HG03354 (cell line): Measurements from ENCODE around the gene PLA2G7.
"Not testable (repeated sequence)": the region's sequence is repeated elsewhere in the genome, so short reads cannot be mapped to it uniquely, and the experiment has no call there.

Source experiments
- ATAC-seq: cut with Tn5 transposase; IDR thresholded peaks from one replicate; pipeline ENCODE4 v1.9.1; 2021; ENCODE audit warnings: mild to moderate bottlenecking; ENCODE audit not compliant: unreplicated experiment, poor library complexity, severe bottlenecking

PLA2G7 gene

DNA sequence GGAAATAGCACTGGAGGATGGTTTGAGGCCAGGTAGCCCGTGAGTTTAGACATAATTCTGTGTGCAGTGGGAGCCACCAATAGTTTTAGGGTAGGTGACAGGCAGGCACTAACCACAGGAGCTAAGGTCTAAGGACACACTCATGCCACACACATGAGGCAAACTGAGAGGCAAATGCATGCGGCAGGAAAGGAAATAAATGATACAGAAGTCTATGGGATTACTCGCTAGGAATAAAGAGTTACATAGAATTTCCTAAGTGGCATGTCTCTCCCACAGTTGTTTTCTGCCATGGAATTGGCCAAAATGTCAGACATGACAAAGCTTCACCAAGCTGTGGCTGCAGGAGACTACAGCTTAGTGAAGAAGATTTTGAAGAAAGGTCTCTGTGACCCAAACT is 16.5 kb upstream of the PLA2G7 start:
- ATAC-seq, result no peak

DNA sequence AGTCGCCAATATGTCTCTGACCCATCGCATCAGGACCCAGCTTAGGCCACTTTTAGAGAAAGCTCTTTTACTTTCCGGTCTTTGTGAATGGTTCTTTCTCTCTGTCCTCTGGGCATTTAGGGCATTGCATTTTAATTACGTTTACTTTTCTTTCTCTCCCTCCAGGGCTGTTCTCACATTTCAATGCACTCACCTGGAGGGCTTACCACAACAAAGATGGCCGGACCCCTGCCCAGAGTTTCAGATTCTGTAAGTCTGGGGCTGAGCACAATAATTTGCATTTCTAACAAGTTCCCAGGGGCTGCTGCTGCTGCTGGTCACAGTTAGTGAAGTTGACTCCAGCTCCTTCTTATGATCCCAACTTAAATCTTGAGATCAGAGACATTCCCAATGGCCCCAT is 14.6 kb upstream of the PLA2G7 start:
- no peak for ATAC-seq

DNA sequence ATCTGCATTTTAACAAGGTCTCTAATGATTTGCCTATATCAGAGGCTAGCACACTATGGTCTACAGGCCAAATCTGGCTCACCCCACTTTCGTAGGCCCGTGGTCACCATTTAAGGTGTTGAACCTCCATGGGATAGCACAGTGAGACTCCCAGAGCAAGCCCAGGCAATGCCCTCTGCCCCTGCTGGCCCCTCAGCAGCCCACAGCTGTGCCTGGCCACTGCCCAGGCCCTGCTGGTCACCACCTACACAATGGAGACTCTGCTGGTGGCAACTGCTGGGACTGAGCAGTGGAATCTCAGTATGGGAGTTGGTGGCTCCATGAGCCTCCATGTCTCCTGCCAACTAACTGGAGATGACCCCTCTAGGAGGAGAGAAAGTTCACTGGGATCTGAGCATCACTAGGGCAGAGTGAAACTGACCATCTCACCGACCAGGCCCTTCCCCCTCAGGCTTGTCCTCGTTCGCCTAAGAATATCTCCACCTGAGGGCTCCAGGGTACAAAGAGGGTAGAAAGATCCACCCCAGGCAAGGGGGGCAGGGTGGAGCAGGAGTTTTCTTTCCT is 13.8 kb upstream of the PLA2G7 start:
- no peak for ATAC-seq

DNA sequence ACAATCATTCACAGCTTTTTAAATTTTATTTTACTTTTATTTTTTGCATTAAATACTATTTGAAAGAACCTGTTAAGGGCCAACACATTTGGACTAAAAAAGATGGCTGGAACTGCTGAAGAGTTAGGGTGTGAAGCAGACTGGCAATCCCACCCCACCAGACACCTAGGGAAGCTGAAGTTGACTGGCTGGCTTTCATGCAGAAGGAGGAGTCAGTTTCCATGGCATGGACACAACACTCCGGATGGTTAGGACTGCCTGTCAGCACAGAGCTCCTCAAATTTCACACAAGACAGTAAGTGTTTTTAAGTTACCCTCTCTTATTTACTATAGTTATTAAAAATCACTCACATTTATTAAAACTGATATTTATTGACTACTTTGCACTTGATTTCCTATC is 11.5 kb upstream of the PLA2G7 start, which contains the start of gene ANKRD66:
ANKRD66 (plus strand) TSS at position 238 of the 400 bp plus-strand sequence. CDS start 5,016 bp downstream, outside the sequence.
- no peak for ATAC-seq

DNA sequence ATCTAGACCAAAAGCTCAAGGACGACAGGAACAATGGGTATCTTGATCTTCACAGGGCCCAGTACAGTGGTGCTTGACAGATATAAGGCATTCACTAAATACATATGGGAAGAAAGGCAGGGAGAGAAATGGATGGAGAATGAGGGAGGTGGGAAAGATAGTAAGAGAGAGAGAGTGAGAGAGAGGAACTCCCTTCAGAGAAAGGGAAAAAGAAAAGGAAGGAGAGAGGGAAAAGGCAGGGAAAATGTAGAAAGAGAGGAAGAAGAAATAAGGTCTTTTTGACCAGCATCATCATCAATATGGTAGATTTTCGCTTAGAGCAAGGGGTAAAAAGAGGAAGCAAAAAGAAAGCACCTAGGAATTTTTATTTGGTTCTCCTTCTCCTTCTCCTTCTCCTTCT is 10.8 kb upstream of the PLA2G7 start:
- no peak for ATAC-seq

DNA sequence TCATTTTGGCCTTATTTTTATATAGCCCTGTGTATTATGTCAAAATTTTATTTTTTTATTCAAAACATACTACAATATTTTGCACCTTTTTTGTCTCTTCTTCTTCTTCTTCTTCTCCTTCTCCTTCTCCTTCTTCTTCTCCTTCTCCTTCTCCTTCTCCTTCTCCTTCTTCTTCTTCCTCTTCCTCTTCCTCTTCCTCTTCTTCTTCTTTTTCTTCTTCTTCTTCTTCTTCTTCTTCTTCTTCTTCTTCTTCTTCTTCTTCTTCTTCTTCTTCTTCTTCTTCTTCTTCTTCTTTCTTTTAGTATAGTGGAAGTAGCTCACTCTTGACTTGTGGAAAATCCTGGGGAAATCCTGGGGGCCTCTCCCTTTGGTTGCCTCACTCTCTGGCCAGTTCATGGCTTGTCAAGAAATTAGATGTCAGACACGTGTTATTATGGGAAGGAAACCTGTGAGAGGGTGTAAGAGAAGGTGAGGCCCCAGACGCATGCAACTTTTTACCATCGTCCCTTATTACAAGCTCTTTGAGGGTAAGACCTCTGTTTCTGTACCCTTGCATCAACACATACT is 9.1 kb upstream of the PLA2G7 start:
- ATAC-seq, result not testable (repeated sequence)

DNA sequence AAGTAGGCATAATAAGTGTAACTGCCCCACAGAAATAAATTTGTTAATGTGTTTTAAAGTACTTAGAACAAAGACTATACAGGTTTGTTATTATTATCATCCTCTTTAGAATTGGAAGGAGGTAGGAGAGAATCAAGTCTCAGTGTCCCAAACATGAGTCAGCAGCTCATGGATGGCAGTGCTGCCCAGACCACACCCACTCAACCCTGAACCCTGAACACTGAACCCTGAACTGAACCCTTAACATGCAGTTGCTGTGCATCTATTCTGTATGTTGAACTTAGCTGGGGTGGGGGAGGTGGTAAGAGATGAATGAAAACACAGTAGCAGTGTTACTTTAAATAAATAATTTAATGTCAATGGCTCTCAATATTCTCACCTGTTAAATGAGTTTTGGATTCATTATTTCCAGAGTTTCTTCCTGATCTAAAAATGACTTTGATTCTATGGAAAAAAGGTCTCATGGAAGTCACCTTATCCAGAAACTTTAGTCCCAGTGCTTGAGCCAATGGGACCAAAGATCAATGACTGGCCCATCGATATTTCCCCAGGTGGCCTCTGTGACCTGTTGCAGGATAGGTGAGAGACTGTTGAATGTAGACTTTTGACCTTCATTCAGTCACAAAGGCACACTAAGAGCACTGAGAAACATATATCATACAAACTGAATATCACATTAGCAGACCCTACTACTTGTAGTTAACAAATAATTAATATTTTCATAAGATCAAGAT is 8.4 kb upstream of the PLA2G7 start:
- no peak for ATAC-seq

DNA sequence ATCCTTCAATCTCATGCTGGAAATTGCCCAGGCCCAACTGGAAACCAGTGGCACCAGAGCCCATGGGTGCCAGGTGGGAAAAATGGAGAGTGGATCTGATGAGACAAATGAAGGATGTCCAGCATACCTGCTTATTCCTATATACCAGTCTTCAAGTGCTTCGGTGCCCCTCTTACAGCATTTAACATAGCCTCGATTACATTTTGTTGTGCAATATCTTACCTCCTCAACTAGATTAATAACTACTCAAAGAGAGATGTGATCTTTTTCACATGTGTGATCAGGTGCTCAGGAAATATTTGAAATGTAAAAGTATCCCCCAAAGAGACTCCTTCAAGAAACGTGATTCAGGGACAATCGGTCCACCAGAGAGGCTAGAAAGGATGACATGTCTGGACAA is 6.7 kb upstream of the PLA2G7 start:
- no peak for ATAC-seq

DNA sequence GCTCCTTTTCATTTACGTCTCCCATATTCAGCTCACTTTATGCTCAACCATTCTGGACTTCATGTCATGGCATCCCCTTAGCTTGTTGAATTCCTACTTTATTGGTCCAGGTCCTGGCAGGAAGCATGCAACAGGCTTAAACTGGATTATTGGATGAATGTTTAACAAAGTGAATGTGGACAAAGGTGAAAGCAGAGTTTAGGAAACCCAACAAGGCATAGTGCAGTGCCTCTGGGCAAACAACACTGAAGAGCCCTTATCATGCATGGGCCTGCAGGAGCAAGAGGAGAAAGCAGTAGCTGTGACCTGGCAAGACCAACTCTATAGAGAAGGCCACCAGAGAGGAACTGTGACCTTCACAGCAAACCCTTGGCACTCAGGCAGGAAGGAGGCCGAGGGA is 6.3 kb upstream of the PLA2G7 start:
- ATAC-seq, result no peak

DNA sequence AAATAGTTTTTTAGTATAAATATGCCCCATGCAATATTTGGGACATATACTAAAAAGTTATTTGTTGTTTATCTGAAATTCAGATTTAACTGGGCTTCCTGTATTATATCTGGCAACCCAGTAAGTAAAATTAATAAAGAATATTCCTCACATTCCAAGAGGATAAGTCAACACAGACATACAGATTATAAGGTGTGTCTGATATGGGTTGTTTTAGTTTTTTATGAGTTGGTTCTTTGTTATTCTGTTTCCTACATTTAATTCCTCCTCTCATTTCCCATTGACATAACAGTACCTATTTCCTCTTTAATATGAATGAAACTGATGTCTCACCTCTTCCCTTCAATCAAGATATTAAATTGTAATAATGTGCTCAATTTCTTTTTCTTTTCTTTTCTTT is 1.7 kb upstream of the PLA2G7 start:
- no peak for ATAC-seq

DNA sequence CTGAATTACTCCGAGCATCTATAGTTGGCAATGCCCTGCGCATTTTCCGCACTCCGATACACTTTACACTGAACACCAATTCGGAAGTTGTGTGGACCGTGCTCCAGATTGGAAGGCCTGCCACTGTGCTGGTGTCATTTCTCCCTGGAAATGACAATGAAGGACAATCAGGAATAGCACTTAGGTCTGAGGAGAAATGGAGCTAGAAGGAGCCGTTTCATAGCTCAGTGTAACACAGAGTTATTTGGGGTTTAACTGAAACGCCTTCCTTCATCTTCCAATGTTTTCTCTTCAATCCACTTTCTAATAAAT is 501 bp upstream of the PLA2G7 start:
- ATAC-seq, result no peak

DNA sequence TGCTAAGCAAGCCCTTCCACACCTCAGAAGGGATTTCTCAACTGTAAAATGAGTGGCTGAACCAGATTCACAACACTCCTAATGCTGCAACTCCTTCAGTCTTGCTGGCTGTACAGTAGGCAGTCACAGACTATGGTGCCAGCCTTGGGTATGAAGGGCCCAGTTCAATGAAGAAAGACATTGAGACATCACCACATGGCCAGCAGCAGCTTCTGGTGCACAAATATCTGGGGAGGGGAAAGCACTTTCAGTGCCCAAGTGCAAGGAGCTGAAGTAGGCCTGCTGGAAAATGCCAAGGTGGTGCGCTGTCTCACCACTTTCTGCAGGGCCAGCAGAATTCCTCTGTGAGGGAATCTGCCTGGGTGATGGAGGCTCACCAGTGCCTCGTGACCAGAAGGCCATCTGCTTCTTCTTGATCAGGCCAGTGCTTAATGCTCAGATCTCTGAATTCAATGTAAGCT is 1.8 kb downstream of the PLA2G7 start:
- no peak for ATAC-seq

DNA sequence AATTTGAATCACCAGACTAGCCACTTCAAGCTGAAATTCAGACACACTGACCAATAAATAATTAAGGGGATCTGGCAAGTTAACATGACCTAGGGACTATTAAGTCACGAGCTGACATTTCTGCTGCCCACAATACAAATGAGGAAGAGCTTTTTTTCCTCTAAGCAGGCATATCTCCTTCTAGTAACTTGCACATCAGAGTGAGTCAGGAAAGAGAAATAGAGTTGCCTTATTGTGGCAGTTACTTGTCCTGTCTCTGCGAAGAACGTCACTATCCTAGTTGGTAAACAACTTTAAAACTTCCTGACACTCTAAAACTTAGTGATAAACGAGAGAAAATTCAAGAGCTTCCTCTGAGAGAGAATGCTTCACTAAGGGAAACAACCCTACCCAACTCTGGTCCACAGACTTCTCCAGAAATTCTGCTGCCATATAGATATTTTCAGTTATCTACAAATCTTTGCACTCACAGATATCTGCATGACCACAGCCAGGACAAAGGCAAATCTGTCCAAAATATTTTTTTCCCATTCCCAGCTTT is 4.2 kb downstream of the PLA2G7 start:
- ATAC-seq, result no peak

DNA sequence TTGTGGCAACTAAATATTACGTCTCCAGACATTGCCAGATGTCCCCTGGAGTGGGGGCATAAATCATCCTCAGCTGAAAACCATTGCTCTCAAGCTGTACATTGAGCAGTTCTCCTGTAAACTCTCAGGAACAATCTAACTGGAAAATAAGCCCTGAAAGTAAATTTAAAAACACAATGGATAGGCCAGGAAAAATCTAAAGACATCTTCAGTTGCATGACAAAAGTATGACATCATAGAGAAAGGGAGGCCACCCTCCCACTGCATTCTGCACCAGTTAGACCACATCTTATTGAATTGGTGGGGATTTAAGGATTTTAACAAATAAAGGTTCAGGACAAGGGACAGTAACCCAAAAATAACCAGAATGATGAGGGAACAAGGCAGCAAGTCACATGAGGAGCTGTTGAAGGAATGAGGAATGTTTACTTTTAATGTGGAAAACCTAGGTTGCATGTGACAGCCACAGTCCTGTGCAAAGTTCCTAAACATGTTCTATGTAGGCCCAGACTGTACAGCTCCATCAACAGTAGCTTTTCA is 5.3 kb downstream of the PLA2G7 start:
- ATAC-seq, result no peak

DNA sequence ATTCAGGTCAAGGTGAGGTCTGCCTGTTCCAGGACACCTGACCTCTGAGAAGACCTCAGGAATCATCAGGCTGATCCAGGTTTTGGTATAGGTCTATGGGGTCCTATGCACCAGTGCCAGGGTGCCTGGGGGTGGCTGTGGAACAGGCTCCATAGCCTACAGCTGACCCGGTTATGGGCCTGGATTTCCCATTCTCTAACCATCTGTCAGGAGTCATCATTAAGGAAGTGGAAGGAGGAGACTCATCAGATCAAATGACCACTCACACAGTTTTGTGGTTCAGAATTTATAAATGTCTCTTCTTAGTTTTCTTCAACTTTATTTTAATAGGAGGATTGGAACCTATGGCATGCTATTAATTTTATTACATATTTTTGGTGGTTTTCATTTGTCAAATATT is 14.8 kb downstream of the PLA2G7 start:
- ATAC-seq, result no peak

DNA sequence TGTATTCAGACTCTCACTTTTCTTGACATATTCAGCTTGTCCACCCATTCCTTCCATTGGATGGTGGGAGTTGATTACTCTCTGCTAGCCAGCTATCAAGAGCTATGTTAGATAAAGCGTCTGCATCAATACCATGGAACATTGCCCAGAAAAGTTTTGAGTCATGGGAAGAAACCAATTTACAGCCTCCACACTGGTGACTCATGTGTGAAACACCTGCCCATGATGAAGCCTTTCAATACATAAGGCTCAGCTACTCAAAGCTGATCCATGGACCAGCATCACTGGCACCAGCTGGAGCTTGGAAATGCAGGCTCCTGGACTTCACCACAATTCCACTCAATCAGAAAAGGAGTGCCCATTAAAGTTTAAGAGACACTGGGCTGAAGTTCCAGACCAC is 16.1 kb downstream of the PLA2G7 start:
- no peak for ATAC-seq

DNA sequence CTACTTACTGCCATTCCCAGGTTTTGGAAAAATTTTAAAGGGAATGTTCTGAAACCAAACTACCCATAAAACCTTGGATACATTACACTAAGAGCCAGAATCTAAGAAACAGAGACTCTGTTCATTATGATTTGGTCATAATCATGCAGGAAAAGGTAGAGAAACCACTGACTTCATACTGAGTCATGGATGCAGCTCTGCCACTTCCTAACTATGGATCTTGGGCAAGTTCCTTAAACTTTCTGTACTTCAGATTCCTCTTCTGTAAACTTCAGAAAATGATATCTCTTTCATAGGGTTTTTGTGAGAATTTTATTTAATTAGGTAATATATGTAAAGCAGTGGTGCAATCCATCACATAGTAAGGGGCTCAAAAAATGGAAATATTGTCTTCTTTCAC is 20.0 kb downstream of the PLA2G7 start:
- ATAC-seq, result no peak

DNA sequence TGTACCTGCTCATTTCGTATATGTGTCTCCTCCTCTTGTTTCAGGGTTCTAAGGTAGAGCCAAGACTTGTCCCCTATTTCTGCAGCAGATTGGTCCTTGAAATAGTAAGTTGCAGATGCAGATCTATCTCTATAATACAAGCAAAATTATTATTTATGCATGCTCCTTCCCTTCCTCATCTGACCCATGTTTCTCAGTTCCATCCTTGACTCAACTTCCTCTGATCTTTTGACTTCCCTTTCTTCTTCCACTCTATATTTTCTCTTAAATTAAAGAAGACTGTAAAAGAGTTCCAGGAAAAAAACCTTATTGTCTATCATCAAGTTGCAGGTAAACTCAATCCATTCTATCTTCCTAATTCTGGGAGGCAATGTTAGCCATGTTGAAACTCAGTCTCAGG is 23.7 kb downstream of the PLA2G7 start:
- no peak for ATAC-seq

DNA sequence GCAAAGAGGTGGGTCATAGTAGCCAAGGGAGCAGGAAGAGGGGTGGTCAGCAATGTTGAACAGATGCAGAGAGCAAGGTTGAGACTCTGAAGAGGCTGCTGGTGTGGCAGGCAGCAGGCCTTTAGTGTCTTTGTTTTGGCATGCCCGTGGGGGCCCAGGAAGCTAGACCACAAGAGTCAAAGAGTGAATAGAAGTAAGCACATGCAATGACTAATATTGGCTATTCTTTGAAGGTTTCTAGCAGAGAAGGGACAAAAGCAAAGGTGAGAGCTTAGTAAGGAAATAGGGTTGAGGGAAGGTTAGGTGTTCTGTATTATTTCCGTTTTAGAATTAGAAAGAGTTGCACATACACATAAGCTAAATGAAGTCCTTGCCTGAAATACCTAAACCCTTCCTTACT is 28.7 kb downstream of the PLA2G7 start:
- ATAC-seq, result no peak

DNA sequence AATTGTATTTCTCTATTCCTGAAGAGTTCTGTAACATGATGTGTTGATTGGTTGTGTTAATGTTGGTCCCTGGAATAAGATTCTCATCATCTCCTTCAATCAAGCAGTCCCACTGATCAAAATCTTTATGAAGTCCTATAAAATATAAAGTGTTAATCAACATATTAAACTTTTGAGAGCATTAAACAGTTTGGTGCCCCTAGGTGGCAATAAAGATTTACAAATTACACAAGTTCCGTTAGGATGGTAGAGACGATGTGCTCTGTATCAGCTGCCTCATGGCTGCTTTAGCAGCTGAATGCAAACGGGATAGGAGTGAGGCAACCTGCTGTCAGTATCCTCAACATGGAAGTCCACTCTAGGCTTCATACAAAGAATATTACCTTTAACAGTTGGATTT is 30.6 kb downstream of the PLA2G7 start:
- ATAC-seq, result no peak

DNA sequence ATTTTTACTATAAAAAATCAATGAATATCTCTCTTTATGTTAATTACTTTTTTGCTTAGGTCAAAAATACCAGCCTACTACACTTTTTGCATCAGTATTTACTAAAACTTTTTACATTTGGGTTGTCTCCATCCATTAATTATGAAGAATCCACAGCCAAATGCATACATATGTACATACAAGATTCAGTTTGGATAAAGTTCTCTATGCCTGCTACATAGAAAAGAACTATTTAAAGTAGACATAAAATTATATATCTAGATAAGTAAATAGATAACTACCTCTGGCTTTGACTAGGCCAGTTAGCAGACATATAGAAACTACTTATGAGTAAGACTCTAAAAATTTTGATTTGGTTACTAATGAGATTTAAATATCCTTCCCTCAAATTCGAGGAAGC is 35.2 kb downstream of the PLA2G7 start:
- no peak for ATAC-seq
